Activated gamma-delta T cell (primary cell): ENCODE data around the gene INSC.

ENCODE experiments used
- DNase-seq: peaks from one replicate; lab custom pipeline; 2025; lab: John Stamatoyannopoulos, UW

The INSC gene

GRCh38 chr11:15216678-15217077 is 102.0 kb downstream of the INSC start:
- no peak for DNase-seq

- no peak for DNase-seq
Measured at GRCh38 chr11:15217416-15217815, 102.7 kb downstream of the INSC start.

DNA sequence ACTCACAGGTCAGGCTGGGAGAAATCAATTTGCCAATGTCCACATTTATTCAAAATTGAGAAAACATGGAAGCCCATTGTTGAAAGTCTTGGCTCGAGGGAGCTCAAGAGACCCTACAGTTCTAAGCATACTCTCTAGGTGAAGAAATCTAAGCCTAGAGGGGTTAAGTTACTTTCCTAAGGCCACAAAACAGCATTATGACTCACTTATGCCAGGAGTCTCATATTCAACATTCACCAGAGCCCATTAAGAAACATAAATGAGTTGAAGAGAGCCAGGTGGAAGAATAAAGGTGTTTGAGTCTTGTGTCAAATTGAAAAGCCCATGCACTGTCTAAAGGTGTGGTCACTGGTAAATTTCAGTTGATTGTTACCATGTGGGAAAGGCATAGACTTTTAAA is 108.1 kb downstream of the INSC start:
- DNase-seq = no peak

GRCh38 chr11:15223318-15223717 is 108.6 kb downstream of the INSC start:
- DNase-seq = no peak

DNA sequence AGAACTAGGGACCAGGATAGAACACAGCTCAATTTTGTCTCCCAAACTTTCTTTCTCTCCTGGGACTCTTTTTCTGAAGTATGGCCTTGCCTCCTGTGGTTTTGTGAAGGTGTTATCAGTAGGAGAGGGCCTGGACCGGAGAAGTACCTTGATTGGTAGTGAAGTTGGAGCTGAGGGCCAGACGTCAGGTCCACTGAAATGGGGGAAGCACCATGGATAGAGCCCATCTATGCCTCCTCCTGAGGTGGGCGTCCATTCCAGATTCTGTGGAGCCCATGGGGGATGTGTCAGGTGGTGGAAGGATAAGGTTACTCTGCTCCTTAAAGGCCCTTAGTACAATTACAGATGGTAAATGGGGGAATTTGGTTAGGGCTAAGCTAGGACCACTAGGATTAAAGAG is 109.7 kb downstream of the INSC start:
- DNase-seq = no peak

GRCh38 chr11:15227011-15227410 is 112.3 kb downstream of the INSC start:
- no peak for DNase-seq

DNA sequence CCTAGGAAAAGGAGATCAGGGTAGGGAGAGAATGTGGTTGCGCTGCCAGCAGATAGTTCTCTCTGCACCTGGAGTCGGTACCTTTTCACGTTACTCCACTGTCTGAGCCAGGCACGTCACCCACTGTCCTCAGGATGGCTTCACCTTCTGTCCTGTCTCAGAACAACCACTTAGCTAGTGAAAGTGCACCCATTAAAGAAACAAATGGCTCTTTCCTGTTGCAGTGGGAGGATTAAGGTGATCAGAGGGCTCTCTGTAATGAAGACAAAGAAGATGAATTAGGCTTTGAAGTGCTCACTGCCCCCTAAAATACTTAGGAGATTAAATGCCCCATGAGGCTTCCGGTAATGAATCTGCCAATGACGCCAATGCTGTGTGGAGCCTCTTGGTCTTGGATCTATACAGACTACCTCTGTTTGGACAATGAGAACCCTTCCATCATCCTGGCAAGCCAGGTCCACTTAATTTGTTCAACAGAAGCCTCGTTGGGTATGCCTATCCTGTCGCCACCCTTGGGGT is 113.7 kb downstream of the INSC start:
- DNase-seq = no peak

GRCh38 chr11:15229069-15229468 is 114.3 kb downstream of the INSC start:
- DNase-seq = no peak

DNA sequence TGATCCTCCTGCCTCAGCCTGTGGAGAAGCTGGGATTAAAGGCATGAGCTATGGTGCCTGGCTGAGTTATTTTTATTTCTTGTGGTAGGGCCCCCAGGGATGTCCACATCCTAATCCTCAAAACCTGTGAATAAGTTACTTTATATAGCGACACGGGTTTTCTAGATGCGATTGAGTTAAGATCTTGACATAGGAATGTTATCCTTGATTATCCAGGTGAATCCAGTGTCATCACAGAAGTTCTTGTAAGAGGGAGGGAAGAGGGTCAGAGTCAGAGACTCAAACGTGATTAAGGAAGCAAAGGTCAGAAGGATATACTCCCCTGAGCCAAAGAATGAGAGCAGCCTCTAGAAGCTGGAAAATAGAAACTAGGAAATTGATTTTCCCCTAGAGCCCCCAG is 117.8 kb downstream of the INSC start:
- DNase-seq = no peak

DNA sequence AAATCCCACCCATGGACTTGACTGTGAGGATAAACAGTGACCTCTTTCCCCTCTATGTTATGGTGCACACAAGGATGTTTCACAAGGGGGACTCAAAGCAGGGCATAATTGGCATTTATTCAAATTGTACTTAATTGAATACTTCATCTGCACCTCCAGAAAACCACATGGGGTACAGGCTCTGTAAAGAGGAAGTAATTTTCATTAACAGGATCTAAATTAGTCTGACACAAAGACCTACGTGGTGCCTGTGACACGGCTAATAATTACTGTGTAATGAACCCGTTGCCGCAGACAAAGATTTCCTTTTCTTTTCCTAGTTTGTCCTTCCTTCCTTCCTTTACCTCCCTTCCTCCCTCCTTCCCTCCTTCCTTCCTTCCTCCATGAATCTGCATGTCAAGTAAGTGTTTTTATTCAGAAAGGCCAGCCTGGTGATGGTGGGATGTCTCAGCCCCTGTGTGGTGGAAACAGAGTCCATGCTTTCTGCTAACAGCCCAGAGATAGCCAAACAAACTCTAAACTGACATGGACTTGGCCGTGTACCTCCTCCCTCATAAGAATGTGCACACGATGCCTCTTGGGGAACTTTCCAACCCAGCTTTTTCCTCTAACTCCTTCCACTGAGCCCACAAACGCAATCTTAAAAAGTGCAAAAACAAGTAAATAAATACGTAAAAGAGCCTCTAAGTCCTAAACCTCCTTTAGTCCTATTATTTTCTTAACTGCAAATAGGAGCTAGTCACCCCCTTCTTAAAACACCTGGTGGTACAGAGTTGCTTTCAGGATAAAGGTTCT is 118.8 kb downstream of the INSC start:
- DNase-seq = no peak

- no peak for DNase-seq
Measured at GRCh38 chr11:15234796-15235195, 120.1 kb downstream of the INSC start.

DNA sequence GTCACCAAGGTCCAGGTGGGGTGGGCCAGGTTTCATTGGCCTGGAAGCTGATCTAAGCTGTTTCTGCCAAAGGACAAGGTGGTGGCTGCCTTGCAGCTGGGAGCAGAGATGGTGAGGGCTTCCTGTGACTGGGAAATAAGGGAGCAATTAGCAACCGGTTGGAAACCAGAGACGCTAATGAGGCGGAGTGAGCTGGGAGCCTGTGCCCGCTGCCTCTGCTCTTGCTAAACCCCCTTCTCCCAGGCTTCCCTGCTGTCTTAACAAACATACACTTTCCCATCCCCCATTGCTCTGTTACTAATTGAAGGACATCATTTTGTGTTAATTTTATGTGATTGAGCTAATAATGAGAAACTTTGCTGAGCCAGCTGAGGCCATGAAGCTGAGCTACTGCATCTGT is 121.8 kb downstream of the INSC start:
- DNase-seq = no peak

- no peak for DNase-seq
Measured at GRCh38 chr11:15238856-15239255, 124.1 kb downstream of the INSC start.

GRCh38 chr11:15248749-15249148 is 134.0 kb downstream of the INSC start:
- DNase-seq = no peak

DNA sequence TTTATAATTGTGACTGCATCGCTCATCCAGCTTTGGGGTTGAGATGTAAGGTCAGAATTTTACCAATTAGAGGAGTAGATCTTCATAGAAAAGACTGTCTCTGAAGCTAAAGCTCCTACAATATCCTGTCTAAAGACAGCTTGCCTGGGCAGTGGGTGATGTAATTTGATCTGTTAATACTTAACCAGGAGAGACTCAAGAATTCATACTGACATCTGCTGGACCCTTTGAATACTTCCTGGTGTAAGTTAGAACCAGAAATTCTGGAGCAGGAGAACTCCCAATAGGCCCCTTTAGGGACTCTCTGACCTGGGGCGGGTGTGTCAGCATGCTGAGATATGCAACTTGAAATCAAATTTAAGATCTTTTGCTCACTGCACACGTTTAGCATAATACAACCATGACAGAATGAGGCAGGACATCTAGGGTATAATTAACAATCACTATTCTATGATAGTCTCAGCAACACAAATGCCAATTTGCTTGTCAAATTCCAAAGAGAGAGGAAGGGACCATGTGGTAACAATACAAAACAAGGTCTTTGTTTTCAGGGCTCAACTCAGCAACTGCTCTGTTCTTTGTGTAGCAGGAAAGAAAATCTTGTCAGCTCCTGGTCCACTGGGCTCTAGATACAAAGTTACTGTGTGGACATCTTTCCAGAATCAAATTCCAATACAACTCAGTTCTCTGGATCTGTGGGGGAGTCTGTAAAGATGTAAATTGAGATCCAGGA is 143.9 kb downstream of the INSC start:
- no peak for DNase-seq

DNA sequence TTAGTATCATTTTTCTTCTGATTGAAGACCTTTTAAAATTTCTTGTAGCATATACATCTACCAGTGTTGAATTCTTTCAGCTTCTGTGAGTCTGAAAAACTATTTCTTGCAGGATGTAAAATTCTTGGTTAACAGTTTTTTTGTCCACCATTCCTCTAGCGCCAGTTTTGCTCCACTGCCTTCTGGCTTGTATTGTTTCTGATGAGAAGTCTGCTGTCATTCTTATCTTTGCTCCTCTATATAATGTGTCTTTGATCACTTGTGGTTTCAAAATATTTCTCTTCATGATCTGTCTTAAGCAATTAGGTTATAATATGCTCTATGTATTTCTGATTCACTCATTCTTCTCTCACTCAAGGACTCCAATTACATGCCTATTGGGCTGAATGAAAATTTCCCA is 152.3 kb downstream of the INSC start:
- DNase-seq = no peak

GRCh38 chr11:15268598-15268997 is 153.9 kb downstream of the INSC start:
- no peak for DNase-seq

GRCh38 chr11:15275141-15275540 is 160.4 kb downstream of the INSC start:
- DNase-seq = no peak

- DNase-seq = no peak
Measured at GRCh38 chr11:15276621-15277020, 161.9 kb downstream of the INSC start.

DNA sequence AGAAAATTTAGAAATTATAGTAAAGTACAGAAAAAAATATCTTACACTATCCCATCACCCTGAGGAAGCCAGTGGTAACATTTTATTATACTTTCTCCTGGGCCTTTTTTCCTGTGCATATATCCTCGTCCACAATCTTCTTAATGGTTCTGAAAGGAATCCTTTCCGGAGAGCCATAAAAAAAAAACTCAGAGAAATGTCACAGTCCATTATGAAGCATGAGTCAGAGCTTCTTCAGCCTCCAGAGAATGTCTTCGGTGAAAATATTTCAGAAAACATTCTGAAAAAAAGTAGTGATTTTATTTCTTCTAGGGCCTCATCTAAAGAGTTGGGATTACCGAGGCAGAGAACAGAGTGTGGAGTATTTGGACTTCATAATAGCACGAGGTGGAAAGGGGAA is 163.4 kb downstream of the INSC start:
- DNase-seq = no peak

- DNase-seq = no peak
Measured at GRCh38 chr11:15280393-15280792, 165.7 kb downstream of the INSC start.

DNA sequence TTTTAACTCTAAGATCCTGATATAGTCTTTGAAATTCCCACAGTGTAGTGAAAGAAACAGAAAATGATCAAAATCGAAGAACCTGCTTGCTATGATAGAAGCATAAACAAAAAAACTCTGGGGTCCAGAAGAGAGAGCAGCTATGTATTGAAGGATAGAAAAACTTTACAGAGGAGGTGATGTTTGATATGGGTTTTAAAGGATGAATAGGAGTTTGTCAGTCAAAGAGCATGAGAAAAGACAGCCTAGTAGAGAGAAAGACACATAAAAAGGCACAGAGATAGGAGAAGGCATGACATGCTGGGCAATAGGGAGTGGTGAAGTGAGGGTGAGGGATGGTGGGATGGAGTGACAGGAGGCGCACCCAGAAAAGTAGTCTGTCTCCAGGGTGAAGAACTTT is 168.0 kb downstream of the INSC start:
- no peak for DNase-seq

DNA sequence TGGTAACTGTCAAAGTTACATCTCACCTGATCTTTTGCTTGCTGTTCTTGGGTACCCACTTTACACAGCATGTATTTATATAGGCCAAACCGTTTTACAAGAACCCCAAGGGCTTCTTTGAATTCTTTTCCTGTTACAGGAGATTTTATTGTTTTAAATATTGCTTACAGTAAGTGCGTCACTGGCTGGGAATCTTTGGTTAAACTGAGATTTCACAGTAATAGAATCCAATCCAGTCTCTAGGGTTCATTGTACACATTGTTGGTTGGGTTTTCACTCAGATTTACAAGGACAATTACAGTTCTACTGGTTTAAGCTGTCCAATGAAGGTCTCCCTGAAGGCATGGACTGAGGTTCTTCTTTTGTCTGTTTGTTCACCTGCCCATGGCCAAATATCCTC is 171.7 kb downstream of the INSC start:
- DNase-seq = no peak
